HG02678 (cell line): ENCODE measurements around the gene NEK1.
"Not testable (repeated sequence)": the region's sequence is repeated elsewhere in the genome, so short reads cannot be mapped to it uniquely, and the experiment has no call there.

Experiments
- ATAC-seq: cut with Tn5 transposase; IDR thresholded peaks from one replicate; pipeline ENCODE4 v1.9.1; 2021; ENCODE audit warnings: mild to moderate bottlenecking, moderate library complexity; ENCODE audit not compliant: unreplicated experiment

The NEK1 gene

GRCh38 chr4:169428376-169428775 is 184.0 kb downstream of the NEK1 start:
- ATAC-seq: no peak

- ATAC-seq: not testable (repeated sequence)
These were observed 184.7 kb downstream of the NEK1 start for GRCh38 chr4:169427727-169428126.

- no peak for ATAC-seq
These were observed 192.1 kb downstream of the NEK1 start for GRCh38 chr4:169420291-169420690.

- no peak for ATAC-seq
These were observed 193.5 kb downstream of the NEK1 start for GRCh38 chr4:169418846-169419245.

GRCh38 chr4:169417629-169418282 is 194.6 kb downstream of the NEK1 start:
- no peak for ATAC-seq

GRCh38 chr4:169416997-169417396 is 195.4 kb downstream of the NEK1 start:
- peak; percentile 70 for ATAC-seq

- ATAC-seq: no peak
These were observed 195.9 kb downstream of the NEK1 start for GRCh38 chr4:169416461-169416860.

- ATAC-seq: no peak
These were observed 197.5 kb downstream of the NEK1 start for GRCh38 chr4:169414913-169415312.

GRCh38 chr4:169412046-169412445 is 200.3 kb downstream of the NEK1 start:
- no peak for ATAC-seq

GRCh38 chr4:169410839-169411770 is 201.3 kb downstream of the NEK1 start:
- ATAC-seq: peak; percentile 98

- no peak for ATAC-seq
These were observed 205.1 kb downstream of the NEK1 start for GRCh38 chr4:169407217-169407845.

GRCh38 chr4:169404960-169405359 is 207.4 kb downstream of the NEK1 start:
- ATAC-seq: no peak

- no peak for ATAC-seq
These were observed 211.6 kb downstream of the NEK1 start for GRCh38 chr4:169400832-169401231.

- peak; percentile 62 for ATAC-seq
These were observed 212.2 kb downstream of the NEK1 start for GRCh38 chr4:169399976-169400767.

GRCh38 chr4:169398316-169398715 is 214.1 kb downstream of the NEK1 start:
- no peak for ATAC-seq

GRCh38 chr4:169397762-169398161 is 214.6 kb downstream of the NEK1 start:
- no peak for ATAC-seq

GRCh38 chr4:169385376-169385775 is 227.0 kb downstream of the NEK1 start:
- ATAC-seq: no peak

- ATAC-seq: no peak
These were observed 227.6 kb downstream of the NEK1 start for GRCh38 chr4:169384779-169385178.

GRCh38 chr4:169383724-169384123 is 228.7 kb downstream of the NEK1 start:
- ATAC-seq: no peak

GRCh38 chr4:169379688-169380087 is 232.7 kb downstream of the NEK1 start:
- no peak for ATAC-seq

- no peak for ATAC-seq
These were observed 235.0 kb downstream of the NEK1 start for GRCh38 chr4:169377367-169377766.
